GM19240 (cell line): ENCODE measurements around the gene GRID2.
A peak's percentile ranks its signal among the peaks of the same experiment; 100 is the strongest.

Experiments used
- DNase-seq: peaks from one replicate; pipeline ENCODE4 v3.0.0; 2011; ENCODE audit warnings: low spot score; ENCODE audit not compliant: insufficient read length

The GRID2 gene

DNA sequence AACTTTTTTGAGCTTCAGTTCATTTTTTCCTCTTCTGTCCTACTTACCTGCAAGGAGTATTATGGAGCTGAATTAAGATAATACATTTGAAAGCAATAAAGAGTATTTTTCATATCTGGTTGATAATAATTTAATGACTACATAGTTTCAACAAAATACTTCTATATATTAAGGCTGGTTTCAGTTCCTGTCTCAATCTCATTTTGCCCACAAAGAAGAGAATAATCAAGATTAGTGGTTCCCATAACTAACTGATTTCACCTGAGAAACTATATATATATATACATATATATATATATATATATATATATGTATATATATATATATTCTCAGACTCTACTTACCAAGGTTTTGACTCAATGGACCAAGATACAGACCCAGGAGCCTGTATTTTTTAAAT lies 1437.1 kb downstream of the GRID2 start:
- DNase-seq = no peak

GRCh38 chr4:93743022-93743421 lies 1439.3 kb downstream of the GRID2 start:
- DNase-seq = no peak

GRCh38 chr4:93743635-93744034 lies 1439.9 kb downstream of the GRID2 start:
- no peak for DNase-seq

DNA sequence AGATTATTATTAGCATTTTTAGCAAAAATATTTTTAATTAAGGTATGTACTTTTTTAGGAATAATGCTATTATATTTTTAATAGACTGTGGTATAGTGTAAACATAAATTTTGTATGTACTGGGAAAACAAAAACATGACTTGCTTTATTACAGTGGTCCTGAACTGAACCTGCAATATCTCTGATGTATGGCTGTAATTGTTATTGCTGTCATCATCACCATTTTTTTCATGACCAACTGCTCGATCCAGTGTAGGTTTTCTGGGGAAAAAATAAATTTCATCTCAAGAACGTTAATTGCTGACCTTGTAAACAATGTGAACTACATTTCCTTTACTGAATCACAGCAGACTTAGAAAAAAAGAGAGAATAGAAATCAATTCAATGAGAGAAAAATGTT lies 1441.2 kb downstream of the GRID2 start:
- DNase-seq = no peak

- no peak for DNase-seq
These were observed 1442.3 kb downstream of the GRID2 start for GRCh38 chr4:93746031-93746430.

DNA sequence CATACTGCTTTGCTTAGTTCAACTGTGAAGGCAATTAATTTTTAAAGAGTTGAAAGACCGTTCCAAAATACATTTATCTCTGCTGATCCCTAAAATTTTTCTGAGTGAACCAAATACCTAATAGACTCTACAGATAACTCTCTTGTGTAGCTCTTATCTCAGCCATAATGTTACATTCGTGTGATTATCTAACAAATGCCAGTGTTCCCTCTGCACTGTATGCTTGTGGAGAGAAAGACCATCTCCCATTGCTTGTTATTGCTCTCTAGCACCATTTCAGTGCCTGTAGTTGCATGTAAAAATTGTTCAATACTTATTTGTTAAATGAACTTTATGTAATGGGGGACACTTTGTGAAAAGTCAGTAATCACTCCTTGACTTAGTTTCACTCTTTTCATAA lies 1443.5 kb downstream of the GRID2 start:
- DNase-seq = no peak

GRCh38 chr4:93748373-93749291 lies 1444.9 kb downstream of the GRID2 start:
- DNase-seq = no peak

DNA sequence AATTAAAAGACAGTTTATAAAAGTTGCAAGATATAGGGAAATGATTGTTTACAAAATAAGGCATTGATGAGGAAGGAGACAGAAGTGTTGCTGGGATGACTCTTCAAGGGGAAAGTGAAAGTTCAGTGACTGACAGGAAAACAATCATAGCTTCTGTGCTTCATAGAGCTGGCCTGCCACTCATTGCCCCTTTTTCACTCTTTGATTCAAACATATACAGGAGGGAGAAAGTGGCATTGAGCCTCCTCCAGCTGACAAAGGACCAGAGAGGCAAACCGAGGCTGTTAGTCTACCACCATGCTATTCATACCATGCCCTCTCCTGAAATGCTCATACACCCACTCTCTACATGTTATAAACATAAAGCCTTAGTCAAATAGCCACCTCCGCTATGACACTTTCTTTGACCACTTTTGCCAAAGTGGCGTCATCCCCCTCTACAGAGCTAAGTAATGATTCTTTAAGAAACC lies 1445.6 kb downstream of the GRID2 start:
- peak; percentile 2 for DNase-seq

DNA sequence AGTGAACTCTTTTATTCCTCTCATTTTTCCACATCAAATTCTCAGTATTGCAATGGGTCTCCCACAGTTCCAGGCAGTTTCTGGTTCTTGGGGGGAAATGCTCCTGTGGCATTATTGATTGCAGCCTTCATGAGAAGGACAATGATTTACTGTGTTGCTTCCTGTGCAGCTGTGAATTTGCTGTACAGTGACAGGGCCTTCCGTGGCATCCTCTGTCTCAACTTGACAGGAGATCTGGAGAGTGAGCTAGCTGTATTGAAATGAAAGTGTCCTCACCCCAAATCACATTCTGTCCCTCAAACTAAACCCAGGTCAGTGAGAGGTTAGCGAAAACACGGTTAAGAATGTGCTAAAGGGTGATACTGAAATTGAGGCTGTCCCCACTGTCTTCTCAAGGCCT lies 1447.6 kb downstream of the GRID2 start:
- no peak for DNase-seq

DNA sequence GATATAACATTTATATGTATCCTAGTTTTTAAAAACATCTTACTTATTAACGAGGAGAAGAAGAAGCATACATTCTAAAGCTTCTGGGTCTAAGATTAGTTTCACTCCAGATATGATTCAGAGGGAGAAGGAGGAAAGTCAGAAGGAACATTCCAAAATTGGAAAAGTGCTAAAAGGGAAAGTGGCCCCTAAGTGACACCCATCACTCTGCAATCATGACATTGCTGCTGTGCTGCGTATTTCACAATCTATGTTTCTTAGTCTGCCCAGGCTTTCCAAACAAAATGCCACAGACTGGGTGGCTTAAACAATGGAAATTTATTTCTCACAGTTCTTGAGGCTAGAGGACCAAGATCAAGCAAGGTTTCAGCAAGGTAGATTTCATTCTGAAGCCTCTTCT lies 1452.3 kb downstream of the GRID2 start:
- no peak for DNase-seq

- DNase-seq = no peak
These were observed 1455.7 kb downstream of the GRID2 start for GRCh38 chr4:93759506-93759905.

DNA sequence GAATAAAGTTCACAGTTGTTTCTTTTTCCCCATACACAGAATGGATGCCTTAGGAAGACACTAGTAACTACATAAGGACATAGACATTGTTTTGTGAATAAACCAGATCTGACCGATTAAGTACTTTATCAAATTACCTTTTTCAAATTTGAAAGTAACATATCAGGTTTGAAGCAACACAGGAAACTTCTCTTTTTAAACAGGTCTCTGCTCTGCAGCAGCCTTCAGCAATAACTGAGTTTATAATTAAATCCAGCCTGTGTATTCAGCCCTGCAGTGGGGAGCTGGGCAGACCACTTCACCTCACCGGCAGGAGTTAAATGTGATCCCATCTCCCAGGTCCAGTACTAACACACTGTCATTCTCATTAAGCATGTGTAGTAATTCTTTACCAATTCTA lies 1456.5 kb downstream of the GRID2 start:
- DNase-seq = no peak

GRCh38 chr4:93761286-93761685 lies 1457.5 kb downstream of the GRID2 start:
- no peak for DNase-seq

- no peak for DNase-seq
These were observed 1461.0 kb downstream of the GRID2 start for GRCh38 chr4:93764639-93765246.

DNA sequence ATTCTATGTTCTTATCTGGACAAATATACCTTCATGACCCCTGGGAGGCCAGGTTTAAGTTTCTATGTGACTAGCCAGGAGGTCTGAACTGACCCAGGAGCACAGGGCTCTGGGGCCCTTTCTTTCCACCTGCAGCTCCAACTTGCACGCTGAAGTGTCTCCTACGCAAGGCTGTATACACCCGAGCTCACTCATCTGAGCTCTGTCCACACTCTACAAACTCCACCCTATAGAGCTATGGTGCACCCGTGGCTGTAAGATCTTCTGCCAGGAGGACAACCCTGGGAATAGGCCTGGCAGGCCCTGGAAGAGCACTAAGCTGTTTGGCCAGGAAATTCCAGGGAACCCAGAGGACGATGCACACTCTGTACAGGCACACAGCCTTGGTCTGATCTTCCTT lies 1464.2 kb downstream of the GRID2 start:
- DNase-seq = no peak

DNA sequence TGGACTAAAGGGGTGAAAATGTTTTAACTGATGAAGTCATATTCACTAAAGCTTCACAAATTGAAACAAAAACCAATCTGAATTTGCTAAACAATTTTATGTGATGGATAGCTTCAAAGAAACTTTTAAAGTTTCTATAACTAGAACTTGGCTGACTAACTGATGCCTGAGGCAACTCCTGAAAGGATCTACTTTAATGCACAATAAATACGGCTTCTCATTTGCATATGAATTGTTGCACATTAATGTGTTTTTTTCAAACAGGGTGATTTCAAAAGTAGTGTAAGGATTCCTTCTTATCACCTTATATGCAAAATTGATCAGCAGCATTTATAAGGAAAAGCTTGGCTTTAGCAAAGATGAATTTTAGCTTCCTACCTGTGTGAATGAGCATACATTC lies 1466.4 kb downstream of the GRID2 start:
- DNase-seq = no peak

DNA sequence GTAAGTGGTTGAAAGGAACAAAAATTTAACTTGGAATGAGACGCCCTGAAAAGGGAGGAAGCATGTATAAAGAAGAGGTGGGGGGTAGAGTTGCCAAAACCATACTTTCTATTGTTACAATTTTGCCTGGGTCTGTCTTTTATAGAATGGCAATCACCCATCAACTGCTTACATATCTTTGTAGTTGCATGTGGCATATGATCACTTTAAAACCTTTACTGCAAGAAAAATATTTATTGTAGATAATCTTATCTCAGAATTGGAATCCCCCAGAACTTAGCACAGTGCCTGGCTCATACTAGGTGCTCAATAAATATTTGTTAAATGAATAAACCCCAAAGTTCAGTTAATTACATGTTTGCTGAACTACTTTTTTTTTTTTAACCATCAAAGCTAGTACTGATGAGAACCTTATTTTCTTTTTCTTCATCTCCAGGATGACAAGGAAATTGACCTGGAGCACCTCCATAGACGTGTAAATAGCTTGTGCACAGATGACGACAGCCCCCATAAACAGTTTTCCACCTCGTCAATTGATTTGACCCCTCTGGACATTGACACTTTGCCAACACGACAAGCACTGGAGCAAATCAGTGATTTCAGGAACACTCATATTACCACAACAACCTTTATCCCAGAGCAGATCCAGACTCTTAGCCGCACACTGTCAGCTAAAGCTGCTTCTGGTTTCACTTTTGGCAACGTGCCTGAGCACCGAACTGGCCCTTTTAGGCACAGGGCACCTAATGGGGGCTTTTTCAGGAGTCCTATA lies 1468.1 kb downstream of the GRID2 start:
- no peak for DNase-seq

DNA sequence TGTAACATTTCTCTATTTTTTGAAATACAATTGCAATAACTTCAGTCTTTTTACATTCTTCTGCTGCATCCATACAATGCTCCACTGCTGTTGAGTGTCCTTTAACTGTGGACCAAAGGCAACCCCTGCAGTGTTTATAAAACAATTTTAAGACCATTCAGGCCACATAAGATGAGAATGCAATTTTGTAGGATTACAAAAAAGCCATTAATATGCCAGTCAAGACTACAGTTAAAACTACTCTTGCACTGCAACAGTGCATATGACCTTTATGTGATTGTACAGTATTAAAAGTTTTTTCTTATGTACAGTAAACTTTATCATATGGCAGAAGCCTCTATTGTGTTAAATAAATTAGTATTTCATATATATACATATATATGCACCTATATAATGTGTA lies 1469.1 kb downstream of the GRID2 start:
- DNase-seq = no peak

DNA sequence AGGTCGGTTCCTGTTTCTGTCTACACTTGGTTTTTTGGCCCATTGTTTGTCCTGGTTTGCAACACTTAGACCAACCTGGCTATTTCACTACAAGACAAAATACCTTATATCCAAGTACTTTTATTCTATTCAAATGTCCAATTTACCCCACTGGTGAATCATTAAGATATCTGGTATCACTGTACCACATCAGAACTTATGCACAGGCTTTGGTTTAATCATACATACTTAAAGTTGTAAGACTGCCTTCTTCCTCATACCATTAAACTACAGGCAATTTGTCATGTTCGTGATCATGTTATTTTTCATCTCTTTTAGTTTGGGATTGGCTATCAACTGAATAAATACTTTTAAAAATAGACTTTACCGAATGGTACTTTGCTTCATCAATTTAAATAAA lies 1471.8 kb downstream of the GRID2 start:
- no peak for DNase-seq

GRCh38 chr4:93776386-93777080 lies 1472.8 kb downstream of the GRID2 start:
- DNase-seq = no peak

DNA sequence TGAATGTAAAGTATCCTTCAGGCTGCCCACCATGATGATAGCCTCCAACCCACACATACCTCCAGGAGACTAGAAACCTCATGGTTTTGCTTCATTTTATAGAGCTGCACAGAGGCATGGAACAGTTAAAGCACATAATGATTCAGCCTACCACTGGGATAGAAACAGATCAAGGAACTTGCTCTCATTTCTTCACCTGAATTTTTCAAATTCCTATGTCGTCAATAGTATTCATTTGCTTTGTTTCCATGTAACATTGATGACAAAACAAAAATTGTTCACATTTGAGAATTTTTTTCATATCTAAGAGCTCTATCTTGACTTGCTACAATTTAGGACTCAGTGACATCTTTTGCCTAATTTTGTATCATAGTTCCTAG lies 1473.3 kb downstream of the GRID2 start:
- no peak for DNase-seq

- no peak for DNase-seq
These were observed 1475.5 kb downstream of the GRID2 start for GRCh38 chr4:93779228-93779627.
